GM18526 (cell line): Measurements from ENCODE around the gene PADI4.

Experiments used
- POLR2A ChIP-seq: IDR thresholded peaks from 3 replicates; pipeline ENCODE4 v1.6.1; 2011; ENCODE audit not compliant: insufficient read length; ENCODE audit errors: extremely low read depth

PADI4 gene

DNA sequence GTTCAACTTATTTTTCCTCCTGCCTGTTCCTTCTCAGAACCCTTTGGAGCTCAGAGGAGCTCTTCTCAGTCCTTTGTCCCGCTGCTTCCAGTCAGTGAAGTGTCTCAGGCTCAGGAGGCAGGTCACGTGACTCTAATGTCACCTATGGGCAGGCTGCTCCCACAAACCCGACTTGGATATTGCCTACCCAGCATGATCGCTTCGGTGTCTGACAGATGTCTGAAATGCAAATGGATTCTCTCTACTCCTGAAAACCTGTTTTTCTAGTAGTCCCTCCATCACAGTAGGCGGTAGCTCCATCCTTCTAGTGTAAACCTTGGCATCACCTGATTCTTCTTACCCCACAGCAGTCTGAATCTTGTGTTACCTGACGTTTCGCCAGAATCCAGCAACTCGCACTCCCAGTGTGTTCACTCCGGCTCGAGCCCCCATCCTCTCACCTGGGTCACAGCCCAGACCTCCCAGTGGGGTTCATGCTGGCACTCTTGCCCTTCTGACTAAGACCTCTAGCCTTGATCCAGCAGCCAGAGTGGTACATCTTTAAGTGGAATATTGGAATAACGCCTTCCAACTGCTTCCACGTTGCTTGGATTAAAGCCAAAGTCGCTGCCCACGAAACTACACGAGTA, 69.4 kb downstream of the PADI4 start:
- no peak for TF ChIP-seq POLR2A

- no peak for TF ChIP-seq POLR2A
Measured at GRCh38 chr1:17381161-17381560, 73.2 kb downstream of the PADI4 start.

DNA sequence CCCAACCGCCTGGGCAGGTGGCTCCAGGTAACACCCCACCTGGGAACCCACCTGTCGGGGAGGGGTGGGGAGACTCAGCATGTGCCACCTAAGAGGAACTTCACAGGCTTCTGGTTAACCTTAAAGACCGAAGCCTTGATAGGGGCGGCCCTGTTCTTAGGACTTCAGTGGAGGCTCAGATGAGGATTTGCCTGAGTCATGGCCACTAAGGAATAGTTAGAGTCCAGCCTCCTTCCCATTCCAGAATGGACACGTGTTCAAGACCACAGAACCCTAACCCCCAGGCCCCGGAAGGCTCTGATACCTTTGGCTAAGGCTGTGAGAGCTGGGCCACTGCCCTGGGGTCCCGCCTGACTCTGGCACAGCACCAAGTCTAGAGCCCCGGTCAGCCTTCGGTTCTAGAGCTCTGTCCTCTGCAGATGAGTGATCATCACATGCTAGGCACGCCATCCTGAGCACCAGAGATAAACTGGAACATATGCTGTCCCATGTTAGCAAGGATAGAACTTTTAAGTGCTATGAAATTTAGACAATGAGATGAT, 84.3 kb downstream of the PADI4 start:
- no peak for TF ChIP-seq POLR2A

- no peak for TF ChIP-seq POLR2A
Measured at GRCh38 chr1:17393230-17393629, 85.2 kb downstream of the PADI4 start.

GRCh38 chr1:17397910-17398695, 90.1 kb downstream of the PADI4 start:
- no peak for TF ChIP-seq POLR2A

GRCh38 chr1:17400725-17401341, 92.8 kb downstream of the PADI4 start:
- TF ChIP-seq POLR2A = no peak

DNA sequence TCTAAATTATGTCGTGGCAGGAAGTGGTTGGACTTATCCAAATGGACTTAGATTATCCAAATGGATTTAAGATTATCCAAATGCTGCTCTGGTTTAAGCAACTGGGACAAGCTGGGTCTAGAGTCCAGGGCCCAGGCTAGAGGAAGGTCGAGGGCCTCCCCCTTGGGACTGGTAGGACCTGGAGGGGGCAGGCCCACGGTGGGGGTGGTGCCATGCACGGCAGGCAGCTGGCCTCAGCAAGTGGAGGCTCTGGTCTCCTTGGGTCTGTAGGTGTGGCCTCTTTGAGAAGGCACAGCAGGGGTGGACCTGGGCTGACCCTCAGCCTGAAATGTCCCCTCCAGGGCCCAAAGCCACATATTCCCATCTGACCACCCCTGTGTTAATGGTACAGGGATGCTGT, 93.8 kb downstream of the PADI4 start:
- no peak for TF ChIP-seq POLR2A

- TF ChIP-seq POLR2A = no peak
Measured at GRCh38 chr1:17403081-17403480, 95.1 kb downstream of the PADI4 start.

GRCh38 chr1:17404034-17404684, 96.2 kb downstream of the PADI4 start:
- no peak for TF ChIP-seq POLR2A

DNA sequence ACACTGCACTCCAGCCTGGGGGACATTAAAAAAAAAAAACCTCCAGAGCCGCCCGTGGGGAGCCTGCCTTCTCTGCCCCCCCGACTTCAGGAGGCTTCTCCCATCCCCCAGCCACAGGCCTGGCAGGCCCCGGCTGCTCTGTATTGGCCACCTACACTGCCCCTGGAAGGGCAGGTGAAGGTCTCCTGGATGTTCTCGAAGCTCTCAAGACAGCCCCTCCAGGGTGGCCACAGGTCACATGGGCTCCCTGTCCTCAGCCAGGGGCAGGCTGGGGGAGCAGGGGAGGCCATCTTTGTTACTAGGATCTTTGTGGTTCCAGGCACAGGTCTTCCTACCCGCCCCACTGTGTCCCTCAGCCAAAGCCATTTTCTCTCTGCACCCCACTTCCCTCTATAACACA, 96.8 kb downstream of the PADI4 start:
- TF ChIP-seq POLR2A = no peak

DNA sequence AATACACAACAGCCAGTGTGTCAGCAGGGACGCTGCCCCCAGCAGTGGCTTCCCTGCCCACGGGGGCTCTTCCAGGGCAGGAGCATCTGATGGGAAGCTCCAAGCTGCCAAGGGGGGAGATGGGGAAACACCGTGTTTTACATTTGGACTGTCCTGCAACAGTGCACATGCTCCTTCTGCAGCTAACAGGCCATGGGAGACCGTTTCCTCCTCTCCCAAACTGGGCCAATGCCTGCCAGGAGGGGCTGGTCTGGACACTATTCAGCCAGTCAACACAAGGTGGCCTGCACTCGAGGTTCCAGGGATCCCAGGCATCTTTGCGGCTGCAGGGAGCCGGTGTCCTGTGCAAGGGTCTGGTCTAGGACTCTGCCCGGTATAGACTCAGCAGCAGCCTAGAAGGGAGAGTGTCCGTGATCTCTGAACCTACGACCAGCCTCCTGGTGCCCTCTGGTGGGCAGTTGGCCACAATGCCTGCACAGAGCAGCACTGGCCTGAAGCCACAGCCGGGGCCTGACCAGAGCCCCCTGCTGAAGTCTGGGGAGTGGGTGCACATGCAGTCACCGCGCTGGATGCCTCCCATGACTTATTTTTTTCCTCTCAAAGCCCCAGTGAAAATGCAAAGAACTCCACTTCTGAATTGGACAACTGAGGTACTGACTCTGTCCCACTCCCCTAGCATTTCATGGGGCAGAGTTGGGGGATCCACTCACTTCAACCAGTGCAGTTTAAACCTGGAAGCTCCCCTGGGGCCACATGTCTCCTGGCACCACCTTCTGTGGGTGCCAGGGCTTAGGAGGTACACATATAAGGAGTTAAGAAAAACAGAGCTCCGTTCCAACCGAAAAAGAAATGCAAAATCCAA, 98.1 kb downstream of the PADI4 start:
- no peak for TF ChIP-seq POLR2A

DNA sequence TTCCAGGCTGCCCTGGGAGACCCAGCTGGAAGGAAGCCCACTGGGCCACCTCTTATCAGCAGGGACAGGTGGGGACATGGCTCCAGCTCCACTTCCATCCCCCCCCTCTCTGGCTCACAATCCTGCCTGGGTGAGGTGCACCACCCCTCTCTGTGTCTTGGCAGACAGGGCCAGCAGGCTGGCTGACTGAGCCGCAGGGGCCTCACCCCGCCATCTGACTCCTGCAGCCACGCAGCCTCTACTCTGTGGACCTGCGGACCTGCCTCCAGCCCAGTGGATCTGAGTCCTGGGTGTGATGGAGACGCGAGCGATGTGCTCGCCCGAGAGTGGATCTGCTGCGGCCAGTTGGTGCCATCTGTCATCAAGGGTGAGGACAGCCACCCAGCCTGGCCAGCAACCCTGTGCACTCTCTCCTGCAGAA, 101.4 kb downstream of the PADI4 start:
- TF ChIP-seq POLR2A = no peak

- no peak for TF ChIP-seq POLR2A
Measured at GRCh38 chr1:17412093-17412870, 104.3 kb downstream of the PADI4 start.
